ENCODE data around the gene FGF18.
"Not testable (repeated sequence)": the region's sequence is repeated elsewhere in the genome, so short reads cannot be mapped to it uniquely, and the experiment has no call there.

The FGF18 gene

GRCh38 chr5:171387970-171388815 lies 31.3 kb upstream of the FGF18 start:
- Histone ChIP-seq H3K27ac (ENCODE audit: insufficient read depth, low read length, poor library complexity, severe bottlenecking) (peak overlapping the region; percentile 84), H3K4me3 (ENCODE audit: insufficient read depth, low read depth, low read length, poor library complexity, severe bottlenecking) (peak overlapping the region; percentile 76), H3K4me1 (ENCODE audit: control insufficient read depth, insufficient read depth, low read length, poor library complexity, severe bottlenecking) (peaks cover 15% of the 10 kb centered on the region), H3K36me3 (ENCODE audit: control insufficient read depth, insufficient read depth, low read length) (peaks cover 8% of the 10 kb centered on the region), H3K27me3 (replicated peaks; ENCODE audit: control insufficient read depth, insufficient read depth, low read length, poor library complexity, severe bottlenecking) (no peaks in the 10 kb centered on the region), H3K9me3 (ENCODE audit: control insufficient read depth, low read length) (no peaks in the 10 kb centered on the region)
- peak; percentile 70 to 77 (median 73) for DNase-seq

DNA sequence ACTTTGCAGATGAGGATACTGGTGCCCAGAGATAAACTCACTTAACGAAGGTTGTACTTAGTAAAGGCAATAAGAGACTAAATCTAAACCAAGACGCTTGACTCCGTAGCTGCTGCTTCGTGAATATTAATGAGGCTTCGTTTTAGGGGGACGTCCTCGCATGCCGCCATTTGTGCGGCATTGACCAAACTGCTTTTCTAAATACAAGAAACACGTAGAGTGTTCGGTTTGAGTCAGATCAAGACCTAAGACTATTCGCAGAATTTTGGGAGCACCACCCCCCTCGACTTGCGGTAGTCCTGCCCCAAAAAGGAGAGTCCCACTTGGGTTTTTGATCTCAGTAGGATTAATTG lies 30.7 kb upstream of the FGF18 start:
- Histone ChIP-seq H3K36me3 (ENCODE audit: control insufficient read depth, insufficient read depth, low read length) (peaks cover 13% of the 10 kb centered on the region), H3K27ac (ENCODE audit: insufficient read depth, low read length, poor library complexity, severe bottlenecking) (peak overlapping the region; percentile 84), H3K9me3 (ENCODE audit: control insufficient read depth, low read length) (no peaks in the 10 kb centered on the region), H3K4me1 (ENCODE audit: control insufficient read depth, insufficient read depth, low read length, poor library complexity, severe bottlenecking) (peaks cover 15% of the 10 kb centered on the region), H3K27me3 (replicated peaks; ENCODE audit: control insufficient read depth, insufficient read depth, low read length, poor library complexity, severe bottlenecking) (no peaks in the 10 kb centered on the region), H3K4me3 (ENCODE audit: insufficient read depth, low read depth, low read length, poor library complexity, severe bottlenecking) (peak overlapping the region; percentile 76)
- DNase-seq: peak in 1 of 3 donors; percentile 13

GRCh38 chr5:171390883-171391677 lies 28.4 kb upstream of the FGF18 start:
- Histone ChIP-seq H3K27ac (ENCODE audit: insufficient read depth, low read length, poor library complexity, severe bottlenecking) (no peak overlapping the region), H3K4me1 (ENCODE audit: control insufficient read depth, insufficient read depth, low read length, poor library complexity, severe bottlenecking) (peaks cover 15% of the 10 kb centered on the region), H3K4me3 (ENCODE audit: insufficient read depth, low read depth, low read length, poor library complexity, severe bottlenecking) (no peak overlapping the region), H3K27me3 (replicated peaks; ENCODE audit: control insufficient read depth, insufficient read depth, low read length, poor library complexity, severe bottlenecking) (no peaks in the 10 kb centered on the region), H3K36me3 (ENCODE audit: control insufficient read depth, insufficient read depth, low read length) (peaks cover 35% of the 10 kb centered on the region), H3K9me3 (ENCODE audit: control insufficient read depth, low read length) (no peaks in the 10 kb centered on the region)
- DNase-seq: no peak

DNA sequence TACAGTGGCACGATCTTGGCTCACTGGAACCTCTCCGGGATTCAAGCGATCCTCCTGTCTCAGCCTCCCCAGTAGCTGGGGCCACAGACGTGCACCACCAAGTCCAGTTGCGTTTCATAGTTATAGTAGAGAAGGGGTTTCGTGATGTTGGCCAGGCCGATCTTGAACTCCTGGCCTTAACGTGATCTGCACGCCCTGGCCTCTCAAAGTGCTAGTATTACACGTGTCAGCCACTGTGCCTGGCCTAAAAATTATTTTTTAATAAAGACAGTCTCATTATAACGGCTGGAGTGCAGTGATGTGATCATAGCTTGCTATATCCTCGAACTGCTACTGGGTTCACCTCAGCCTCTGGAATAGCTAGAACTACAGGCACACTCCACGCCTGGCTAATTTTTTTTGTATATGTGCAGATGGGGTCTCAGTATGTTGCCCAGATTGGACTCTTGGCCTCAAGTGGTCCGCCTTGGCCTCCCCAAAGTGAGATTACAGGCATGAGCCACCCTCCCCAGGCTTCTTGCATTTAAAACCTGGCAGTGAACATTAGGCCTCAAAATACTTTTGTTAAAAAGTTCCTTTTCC lies 27.4 kb upstream of the FGF18 start:
- H3K27me3 ChIP-seq (replicated peaks; ENCODE audit: control insufficient read depth, insufficient read depth, low read length, poor library complexity, severe bottlenecking): no peaks in the 10 kb centered on the region
- H3K27ac ChIP-seq (ENCODE audit: insufficient read depth, low read length, poor library complexity, severe bottlenecking): no peak overlapping the region
- no peak overlapping the region for H3K4me3 ChIP-seq (ENCODE audit: insufficient read depth, low read depth, low read length, poor library complexity, severe bottlenecking)
- DNase-seq: no peak
- peaks cover 44% of the 10 kb centered on the region for H3K36me3 ChIP-seq (ENCODE audit: control insufficient read depth, insufficient read depth, low read length)
- H3K4me1 ChIP-seq (ENCODE audit: control insufficient read depth, insufficient read depth, low read length, poor library complexity, severe bottlenecking): peaks cover 15% of the 10 kb centered on the region
- no peaks in the 10 kb centered on the region for H3K9me3 ChIP-seq (ENCODE audit: control insufficient read depth, low read length)

GRCh38 chr5:171392585-171393159 lies 26.8 kb upstream of the FGF18 start:
- H3K4me3 ChIP-seq (ENCODE audit: insufficient read depth, low read depth, low read length, poor library complexity, severe bottlenecking): no peak overlapping the region
- H3K27ac ChIP-seq (ENCODE audit: insufficient read depth, low read length, poor library complexity, severe bottlenecking): no peak overlapping the region
- DNase-seq: no peak
- no peaks in the 10 kb centered on the region for H3K27me3 ChIP-seq (replicated peaks; ENCODE audit: control insufficient read depth, insufficient read depth, low read length, poor library complexity, severe bottlenecking)
- no peaks in the 10 kb centered on the region for H3K9me3 ChIP-seq (ENCODE audit: control insufficient read depth, low read length)
- H3K4me1 ChIP-seq (ENCODE audit: control insufficient read depth, insufficient read depth, low read length, poor library complexity, severe bottlenecking): peaks cover 15% of the 10 kb centered on the region
- H3K36me3 ChIP-seq (ENCODE audit: control insufficient read depth, insufficient read depth, low read length): peaks cover 50% of the 10 kb centered on the region

DNA sequence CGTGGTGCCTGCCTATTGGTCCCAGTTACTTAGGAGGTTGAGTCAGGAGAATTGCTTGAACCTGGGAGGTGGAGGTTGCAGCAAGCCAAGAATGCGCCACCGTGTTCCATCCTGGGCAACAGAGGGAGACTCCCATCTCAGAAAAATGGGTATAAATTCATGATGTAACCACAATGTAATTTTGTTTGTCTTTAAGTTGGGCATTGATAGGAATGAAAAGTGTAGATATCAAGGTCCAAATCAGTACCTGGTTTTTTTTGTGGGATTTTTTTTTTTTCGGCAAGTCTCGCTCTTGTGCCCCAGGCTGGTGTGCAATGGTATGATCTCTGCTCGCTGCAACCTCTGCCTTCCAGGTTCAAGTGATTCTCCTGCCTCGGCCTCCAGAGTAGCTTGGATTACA lies 24.4 kb upstream of the FGF18 start:
- H3K27me3 ChIP-seq (replicated peaks; ENCODE audit: control insufficient read depth, insufficient read depth, low read length, poor library complexity, severe bottlenecking): no peaks in the 10 kb centered on the region
- no peak overlapping the region for H3K4me3 ChIP-seq (ENCODE audit: insufficient read depth, low read depth, low read length, poor library complexity, severe bottlenecking)
- no peak for DNase-seq
- no peaks in the 10 kb centered on the region for H3K9me3 ChIP-seq (ENCODE audit: control insufficient read depth, low read length)
- H3K36me3 ChIP-seq (ENCODE audit: control insufficient read depth, insufficient read depth, low read length): peaks cover 72% of the 10 kb centered on the region
- H3K27ac ChIP-seq (ENCODE audit: insufficient read depth, low read length, poor library complexity, severe bottlenecking): no peak overlapping the region
- H3K4me1 ChIP-seq (ENCODE audit: control insufficient read depth, insufficient read depth, low read length, poor library complexity, severe bottlenecking): peaks cover 12% of the 10 kb centered on the region

- H3K27me3 ChIP-seq (replicated peaks; ENCODE audit: control insufficient read depth, insufficient read depth, low read length, poor library complexity, severe bottlenecking); DNase-seq; H3K9me3 ChIP-seq (ENCODE audit: control insufficient read depth, low read length); H3K4me1 ChIP-seq (ENCODE audit: control insufficient read depth, insufficient read depth, low read length, poor library complexity, severe bottlenecking); H3K27ac ChIP-seq (ENCODE audit: insufficient read depth, low read length, poor library complexity, severe bottlenecking); H3K4me3 ChIP-seq (ENCODE audit: insufficient read depth, low read depth, low read length, poor library complexity, severe bottlenecking): not testable (repeated sequence)
- H3K36me3 ChIP-seq (ENCODE audit: control insufficient read depth, insufficient read depth, low read length): peaks cover 88% of the 10 kb centered on the region
These were observed 22.9 kb upstream of the FGF18 start for GRCh38 chr5:171396583-171396982.

GRCh38 chr5:171397190-171397589 lies 22.3 kb upstream of the FGF18 start:
- H3K4me1 ChIP-seq (ENCODE audit: control insufficient read depth, insufficient read depth, low read length, poor library complexity, severe bottlenecking): no peaks in the 10 kb centered on the region
- peaks cover 91% of the 10 kb centered on the region for H3K36me3 ChIP-seq (ENCODE audit: control insufficient read depth, insufficient read depth, low read length)
- H3K27me3 ChIP-seq (replicated peaks; ENCODE audit: control insufficient read depth, insufficient read depth, low read length, poor library complexity, severe bottlenecking): no peaks in the 10 kb centered on the region
- H3K27ac ChIP-seq (ENCODE audit: insufficient read depth, low read length, poor library complexity, severe bottlenecking): no peak overlapping the region
- no peaks in the 10 kb centered on the region for H3K9me3 ChIP-seq (ENCODE audit: control insufficient read depth, low read length)
- DNase-seq: no peak
- no peak overlapping the region for H3K4me3 ChIP-seq (ENCODE audit: insufficient read depth, low read depth, low read length, poor library complexity, severe bottlenecking)

DNA sequence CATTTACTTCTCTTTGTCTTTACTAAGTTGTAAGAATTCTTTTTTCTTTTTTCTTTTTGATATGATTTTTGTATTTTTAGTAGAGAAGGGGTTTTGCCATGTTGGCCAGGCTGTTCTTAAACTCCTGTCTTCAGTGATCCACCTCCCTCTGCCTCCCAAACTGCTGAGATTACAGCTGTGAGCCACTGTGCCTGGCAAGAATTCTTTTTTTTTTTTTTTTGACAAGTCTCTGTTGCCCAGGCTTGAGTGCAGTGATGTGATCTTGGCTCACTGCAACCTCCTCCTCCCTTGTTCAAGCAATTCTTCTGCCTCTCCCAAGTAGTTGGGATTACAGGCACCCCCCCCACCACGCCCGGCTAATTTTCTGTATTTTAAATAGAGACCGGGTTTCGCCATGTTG lies 21.8 kb upstream of the FGF18 start:
- no peaks in the 10 kb centered on the region for H3K4me1 ChIP-seq (ENCODE audit: control insufficient read depth, insufficient read depth, low read length, poor library complexity, severe bottlenecking)
- H3K27me3 ChIP-seq (replicated peaks; ENCODE audit: control insufficient read depth, insufficient read depth, low read length, poor library complexity, severe bottlenecking): no peaks in the 10 kb centered on the region
- peaks cover 89% of the 10 kb centered on the region for H3K36me3 ChIP-seq (ENCODE audit: control insufficient read depth, insufficient read depth, low read length)
- no peak for DNase-seq
- H3K4me3 ChIP-seq (ENCODE audit: insufficient read depth, low read depth, low read length, poor library complexity, severe bottlenecking): no peak overlapping the region
- H3K9me3 ChIP-seq (ENCODE audit: control insufficient read depth, low read length): no peaks in the 10 kb centered on the region
- H3K27ac ChIP-seq (ENCODE audit: insufficient read depth, low read length, poor library complexity, severe bottlenecking): no peak overlapping the region
